Fibroblast of pulmonary artery (primary cell): ENCODE measurements around the gene SOCS6.

Source experiments
- DNase-seq: peaks from one replicate; pipeline ENCODE4 v3.0.0-alpha.2; 2010; ENCODE audit warnings: low read depth
- H3K4me3 ChIP-seq: replicated peaks from 2 replicates; pipeline ENCODE4 v1.5.1; 2011; ENCODE audit warnings: low read depth, mild to moderate bottlenecking, control low read depth, low read length, moderate library complexity
- TF ChIP-seq, protein P1 (sequence below): IDR thresholded peaks from 2 replicates; pipeline ENCODE4 v1.5.1; 2011; ENCODE audit warnings: mild to moderate bottlenecking, control low read depth, low read length, inconsistent platforms; ENCODE audit errors: missing control alignments

The SOCS6 gene

DNA sequence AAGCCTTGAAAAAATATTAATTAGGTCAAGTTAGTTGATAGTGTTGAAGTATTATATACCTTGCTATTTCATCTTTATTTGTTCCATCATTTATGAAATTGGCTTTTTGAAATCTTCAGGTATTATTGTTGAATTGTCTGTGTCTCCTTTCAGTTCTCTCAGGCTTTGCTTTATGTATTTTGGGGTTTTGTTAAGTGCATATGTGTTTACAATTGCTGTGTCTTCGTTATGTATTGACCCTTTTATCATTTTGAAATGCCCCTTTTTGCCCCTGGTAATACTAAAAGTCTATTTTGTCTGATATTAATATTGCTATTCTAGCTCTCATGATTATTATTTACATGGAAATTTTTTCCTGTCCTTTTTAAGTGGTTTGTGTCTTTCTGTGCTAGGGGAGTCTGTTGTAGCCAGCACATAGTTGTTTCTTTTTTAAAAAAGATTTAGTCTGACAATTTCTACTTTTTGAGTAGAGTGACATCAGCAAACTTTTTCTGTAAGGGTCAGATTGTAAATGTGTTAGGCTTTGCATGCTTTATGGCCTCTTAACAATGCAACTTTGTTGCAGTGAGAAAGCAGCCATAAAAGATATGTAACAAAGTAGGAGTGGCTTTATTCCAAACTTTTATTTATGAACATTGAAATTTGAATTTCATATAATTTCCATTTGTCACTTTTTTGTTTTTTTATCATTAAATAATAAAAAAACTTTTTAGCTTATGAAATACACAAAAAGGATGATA lies 19.9 kb downstream of the SOCS6 start:
- no peak overlapping the region for H3K4me3 ChIP-seq
- no peak for DNase-seq
- TF ChIP-seq, protein P1, sequence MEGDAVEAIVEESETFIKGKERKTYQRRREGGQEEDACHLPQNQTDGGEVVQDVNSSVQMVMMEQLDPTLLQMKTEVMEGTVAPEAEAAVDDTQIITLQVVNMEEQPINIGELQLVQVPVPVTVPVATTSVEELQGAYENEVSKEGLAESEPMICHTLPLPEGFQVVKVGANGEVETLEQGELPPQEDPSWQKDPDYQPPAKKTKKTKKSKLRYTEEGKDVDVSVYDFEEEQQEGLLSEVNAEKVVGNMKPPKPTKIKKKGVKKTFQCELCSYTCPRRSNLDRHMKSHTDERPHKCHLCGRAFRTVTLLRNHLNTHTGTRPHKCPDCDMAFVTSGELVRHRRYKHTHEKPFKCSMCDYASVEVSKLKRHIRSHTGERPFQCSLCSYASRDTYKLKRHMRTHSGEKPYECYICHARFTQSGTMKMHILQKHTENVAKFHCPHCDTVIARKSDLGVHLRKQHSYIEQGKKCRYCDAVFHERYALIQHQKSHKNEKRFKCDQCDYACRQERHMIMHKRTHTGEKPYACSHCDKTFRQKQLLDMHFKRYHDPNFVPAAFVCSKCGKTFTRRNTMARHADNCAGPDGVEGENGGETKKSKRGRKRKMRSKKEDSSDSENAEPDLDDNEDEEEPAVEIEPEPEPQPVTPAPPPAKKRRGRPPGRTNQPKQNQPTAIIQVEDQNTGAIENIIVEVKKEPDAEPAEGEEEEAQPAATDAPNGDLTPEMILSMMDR: no peak

DNA sequence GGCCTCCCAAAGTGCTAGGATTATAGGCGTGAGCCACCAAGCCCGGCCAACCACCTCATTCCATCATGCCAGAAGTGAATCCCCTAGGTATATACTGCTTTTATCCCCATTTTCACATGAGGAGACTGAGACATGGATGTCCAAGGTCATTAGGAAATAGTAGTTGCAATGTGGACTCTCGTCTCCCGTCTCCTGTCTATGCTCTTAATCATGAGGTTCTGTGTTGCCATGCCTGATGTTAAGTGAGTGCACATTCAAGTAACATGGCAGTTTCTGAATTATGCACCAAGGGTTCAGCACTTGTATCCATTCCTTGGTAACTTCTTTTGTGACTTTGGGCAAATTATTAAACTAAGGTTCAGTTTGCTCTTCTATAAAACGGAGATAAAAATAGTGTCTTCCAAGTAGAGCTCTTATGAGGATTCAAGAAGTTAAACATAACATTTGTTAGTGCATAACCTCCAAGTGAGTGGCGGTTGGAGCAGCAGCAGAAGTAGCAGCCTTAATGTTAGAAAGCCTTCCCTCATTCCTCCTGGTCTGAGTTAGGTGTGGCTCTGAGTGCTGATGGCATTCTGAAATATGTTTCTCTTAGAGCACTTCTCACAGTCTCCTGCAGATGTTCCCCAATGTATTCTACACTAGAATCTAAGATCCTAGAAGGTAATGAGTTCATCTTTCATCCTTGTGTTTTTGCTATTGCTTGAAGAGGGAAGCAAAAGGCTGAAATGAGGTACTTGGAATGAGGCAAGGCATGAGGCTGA lies 21.9 kb downstream of the SOCS6 start:
- no peak overlapping the region for H3K4me3 ChIP-seq
- TF ChIP-seq, protein P1: no peak
- DNase-seq: no peak

DNA sequence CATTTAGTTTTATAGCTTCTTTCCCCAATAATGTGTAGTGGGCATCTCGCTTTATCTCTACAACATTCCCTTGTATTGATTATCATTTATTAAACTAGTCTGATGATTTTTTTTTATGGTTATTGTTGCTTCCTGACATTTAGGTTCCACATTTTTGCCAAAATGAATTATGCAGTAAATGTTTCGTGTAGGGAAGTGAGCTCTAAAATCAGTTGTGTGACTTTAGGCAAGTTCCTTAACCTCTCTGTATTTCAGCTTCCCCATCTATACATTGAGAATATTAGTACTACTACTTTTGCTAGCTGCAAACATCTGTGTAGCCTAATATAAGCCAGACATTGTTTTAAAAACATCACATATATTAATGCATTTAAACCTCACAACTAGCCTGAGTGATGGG lies 22.9 kb downstream of the SOCS6 start:
- no peak for DNase-seq

DNA sequence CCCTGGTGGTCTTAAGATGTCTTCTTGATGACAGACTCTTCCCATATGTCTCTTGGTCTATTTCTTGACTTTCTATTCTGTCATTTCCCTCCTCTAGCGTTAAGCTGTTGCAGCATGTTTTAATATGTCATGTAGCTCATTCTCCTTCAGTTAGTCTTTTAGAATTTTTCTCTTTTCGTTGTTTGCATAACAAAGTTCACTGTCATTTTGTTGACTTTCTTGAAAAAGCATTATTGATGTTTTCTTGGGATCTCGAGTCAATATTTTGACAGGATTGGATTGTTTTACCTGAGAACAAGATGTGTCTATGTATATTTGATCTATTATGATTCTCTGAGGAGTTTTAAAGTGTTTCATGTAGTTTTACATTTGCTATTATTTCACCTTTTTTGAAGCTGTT lies 24.8 kb downstream of the SOCS6 start:
- no peak overlapping the region for H3K4me3 ChIP-seq
- TF ChIP-seq, protein P1: no peak
- DNase-seq: no peak

More for the DNA sequence above, 22.9 kb downstream of the SOCS6 start:
- TF ChIP-seq, protein P1: no peak
- no peak overlapping the region for H3K4me3 ChIP-seq

DNA sequence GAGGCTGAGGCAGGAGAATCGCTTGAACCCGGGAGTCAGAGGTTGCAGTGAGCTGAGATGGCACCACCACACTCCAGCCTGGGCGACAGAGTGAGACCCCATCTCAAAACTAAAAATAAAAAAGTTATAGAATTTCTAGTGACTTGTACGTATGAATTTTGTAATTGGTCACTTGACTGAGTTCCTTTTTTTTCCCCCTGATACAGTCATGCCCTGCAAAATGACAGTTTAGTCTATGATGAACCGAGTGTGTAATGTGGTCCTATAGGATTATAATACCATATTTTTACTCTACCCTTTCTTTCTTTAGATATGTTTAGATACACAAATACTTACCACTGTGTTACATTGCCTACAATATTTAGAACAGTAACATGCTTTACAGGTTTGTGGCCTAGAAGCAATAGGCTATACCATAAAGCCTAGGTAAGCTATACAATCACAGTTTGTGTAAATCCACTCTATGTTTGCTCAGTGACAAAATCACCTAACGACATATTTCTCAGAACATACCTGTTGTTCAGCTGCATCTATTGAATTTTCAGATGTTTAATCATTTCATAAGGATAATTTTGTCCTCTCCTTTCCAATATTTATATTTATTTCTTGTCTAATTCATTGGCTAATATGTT lies 25.4 kb downstream of the SOCS6 start:
- DNase-seq: no peak
- H3K4me3 ChIP-seq: no peak overlapping the region
- TF ChIP-seq, protein P1: no peak

DNA sequence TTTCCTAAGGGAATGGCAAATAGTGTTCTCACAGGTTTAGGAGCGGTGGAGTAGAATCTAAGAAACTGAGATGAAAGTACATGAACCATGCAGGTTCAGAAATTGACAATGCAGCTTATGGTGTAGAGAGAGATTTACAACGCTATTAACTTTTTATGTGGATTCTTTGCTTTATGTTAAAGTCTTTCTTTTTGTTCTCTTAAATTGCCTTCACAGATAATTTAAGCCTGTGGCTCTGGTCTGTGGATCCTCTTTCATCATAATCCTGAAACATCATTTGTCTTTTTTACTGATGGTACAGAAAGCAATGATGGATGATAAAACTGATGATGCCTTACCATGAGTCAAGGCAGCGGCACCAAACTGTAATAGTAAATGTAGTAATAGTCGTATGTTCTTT lies 30.3 kb downstream of the SOCS6 start:
- H3K4me3 ChIP-seq: no peak overlapping the region
- TF ChIP-seq, protein P1: no peak
- no peak for DNase-seq
